HepG2 (cell line): ENCODE data around the gene VEGFB. TPM values are rescaled to one million over a fixed set of nuclear protein-coding genes. Genes with fewer than 3 reads are reported as not detected.

Source experiments
- ATAC-seq: fragments of 200-7000 bp; cut with Tn5 transposase; 3 replicates; pipeline ENCODE4 v1.9.1; 2020; ENCODE audit warnings: mild to moderate bottlenecking, moderate library complexity
- BruUV-seq: library from RNA; stranded (reverse); fragments of 400-500 nt; replicated peaks from 2 replicates; lab custom pipeline; 2021; lab: Mats Ljungman, UMichigan
- CTCF ChIA-PET: fragments of 300-600 bp; formaldehyde crosslinking; extraction: SDS; loops from one replicate; lab custom pipeline; 2021; ENCODE audit warnings: low total read pairs, inconsistent platforms, low intra/inter-chr PET ratio; lab: Yijun Ruan, JAX
- POLR2A ChIA-PET: fragments of 350-600 bp; sonication (Branson Sonifier 250); formaldehyde crosslinking; loops from one replicate; lab custom pipeline; 2020; ENCODE audit warnings: antibody characterized with exemption, inconsistent platforms; lab: Yijun Ruan, JAX
- DNase-seq: peaks from one replicate; pipeline ENCODE4 v3.0.0-alpha.2; 2015; ENCODE audit warnings: low spot score
- FAIRE-seq: peaks from 3 replicates; lab custom pipeline; 2011; peaks lifted over from hg19 to GRCh38; lab: Jason Lieb, UNC
- H2AFZ ChIP-seq: one replicate; pipeline ENCODE4 v1.6.1; 2011; ENCODE audit warnings: low read length, inconsistent platforms
- H3K27ac ChIP-seq: fragments of 300-600 bp; 3 replicates; pipeline ENCODE4 v1.8.0; 2011; ENCODE audit warnings: mixed run types, mild to moderate bottlenecking, mixed read lengths, low read length, inconsistent platforms; ENCODE audit not compliant: insufficient read depth; ENCODE audit errors: extremely low read length
- H3K27me3 ChIP-seq, 2 experiments: fragments of 200-600 bp in 1 of 2; 2 replicates in 1 of 2; 3 replicates in 1 of 2; pipeline versions ENCODE4 v1.6.0 to v1.8.0; 2011; ENCODE audit warnings: low read length in 2 of 2, mild to moderate bottlenecking in 2 of 2, moderate library complexity in 2 of 2, inconsistent platforms in 1 of 2; ENCODE audit not compliant: insufficient read depth in 2 of 2, control insufficient read depth in 1 of 2
- H3K36me3 ChIP-seq, 2 experiments: fragments of 200-600 bp in 1 of 2; replicated peaks in 1 of 2; 2 replicates in 1 of 2; 3 replicates in 1 of 2; pipeline versions ENCODE4 v1.5.1 to v1.8.0; 2011; ENCODE audit warnings: low read length in 2 of 2, inconsistent platforms in 1 of 2; ENCODE audit not compliant: insufficient read depth in 2 of 2, control insufficient read depth in 1 of 2
- H3K4me1 ChIP-seq: 2 replicates; pipeline ENCODE4 v1.5.1; 2012; ENCODE audit warnings: low read length, inconsistent platforms; ENCODE audit not compliant: insufficient read depth
- H3K4me2 ChIP-seq: 2 replicates; pipeline ENCODE4 v1.6.0; 2011; ENCODE audit warnings: low read depth, low read length, inconsistent platforms
- H3K4me3 ChIP-seq, 3 experiments: fragments of 200-600 bp in 1 of 3; sonication (generic), shearing (Covaris generic) in 1 of 3; replicated peaks in 1 of 3; 2 replicates each; pipeline ENCODE4 v1.5.1; 2011 to 2016; ENCODE audit warnings: low read length in 3 of 3, inconsistent platforms in 2 of 3, low read depth in 2 of 3, mild to moderate bottlenecking in 2 of 3, control low read depth in 1 of 3, mixed read lengths in 1 of 3; ENCODE audit not compliant: insufficient read depth in 1 of 3
- H3K79me2 ChIP-seq: one replicate; pipeline ENCODE4 v1.6.1; 2011; ENCODE audit warnings: low read length, inconsistent platforms; ENCODE audit not compliant: insufficient read depth
- H3K9ac ChIP-seq: 2 replicates; pipeline ENCODE4 v1.6.0; 2011; ENCODE audit warnings: mild to moderate bottlenecking, low read depth, low read length, inconsistent platforms; ENCODE audit not compliant: insufficient read depth
- H3K9me3 ChIP-seq: 2 replicates; pipeline ENCODE4 v1.5.1; 2012; ENCODE audit warnings: mild to moderate bottlenecking, low read length
- H4K20me1 ChIP-seq: 2 replicates; pipeline ENCODE4 v1.6.0; 2011; ENCODE audit warnings: inconsistent platforms, mild to moderate bottlenecking, low read length, moderate library complexity; ENCODE audit not compliant: insufficient read depth
- TGIF2 ChIP-seq: IDR thresholded peaks from 2 replicates; pipeline ENCODE4 v1.6.1; 2016; ENCODE audit warnings: control low read depth, missing compliant biosample characterization
- ZBTB38 ChIP-seq: sonication (generic); formaldehyde crosslinking; IDR thresholded peaks from 2 replicates; pipeline ENCODE4 v1.5.1; 2020; ENCODE audit warnings: mild to moderate bottlenecking, missing genetic modification reagents
- ZFP36L1 ChIP-seq: sonication (generic); formaldehyde crosslinking; IDR thresholded peaks from 2 replicates; pipeline ENCODE4 v1.8.0; 2022; ENCODE audit warnings: mild to moderate bottlenecking, missing genetic modification reagents, moderate library complexity
- ZNF274 ChIP-seq: sonication (generic); formaldehyde crosslinking; IDR thresholded peaks from 2 replicates; pipeline ENCODE4 v1.5.1; 2020; ENCODE audit warnings: mild to moderate bottlenecking, missing genetic modification reagents
- ZNF629 ChIP-seq: sonication (generic); formaldehyde crosslinking; conservative IDR thresholded peaks from 2 replicates; pipeline ENCODE4 v1.5.0; 2020; ENCODE audit warnings: missing genetic modification reagents
- ZNF687 ChIP-seq: sonication (generic); formaldehyde crosslinking; IDR thresholded peaks from 2 replicates; pipeline ENCODE4 v1.5.1; 2020; ENCODE audit warnings: mild to moderate bottlenecking, missing genetic modification reagents, moderate library complexity
- ZNF713 ChIP-seq: sonication (generic); formaldehyde crosslinking; IDR thresholded peaks from 2 replicates; pipeline ENCODE4 v1.4.0; 2020; ENCODE audit warnings: mild to moderate bottlenecking, missing genetic modification reagents
- ZNF883 ChIP-seq: sonication (generic); formaldehyde crosslinking; IDR thresholded peaks from 2 replicates; pipeline ENCODE4 v1.5.1; 2020; ENCODE audit warnings: mild to moderate bottlenecking, missing genetic modification reagents; ENCODE audit errors: not compliant biosample characterization
- WGBS: methylation state at CpG from one replicate; pipeline ENCODE4 v1.1.6; 2017; ENCODE audit warnings: low lambda C conversion rate; 5-methylcytosine and 5-hydroxymethylcytosine counted together
- in situ Hi-C: cut with HindIII; loops from 2 replicates; pipeline ENCODE4 v1.10.0; 2017; ENCODE audit warnings: low pct_unique_long_range_greater_than_20kb; ENCODE audit not compliant: extremely low pct_ligation_motif_present
- intact Hi-C: fragments of 100-400 bp; cut with micrococcal nuclease; formaldehyde crosslinking; loops from one replicate; pipeline ENCODE4 v1.10.0; 2022; ENCODE audit not compliant: unreplicated experiment
- polyA plus RNA-seq, 8 experiments: library from polyadenylated mRNA; depleted of rRNA in 3 of 8; stranded (reverse) in 7 of 8; unstranded in 1 of 8; fragments of >200 nt; fragmentation: Illumina TruSeq in 4 of 8; extraction: Trizol in 4 of 8; gene quantifications; 2 replicates each; pipeline versions ENCODE4 v1.2.1 to v1.2.3, GENCODE V29; 2011 to 2016; ENCODE audit warnings: low read depth in 4 of 8, missing spikeins in 1 of 8, mixed read lengths in 1 of 8; ENCODE audit not compliant: insufficient read depth in 1 of 8
- total RNA-seq, 5 experiments: library from RNA; depleted of rRNA; stranded (reverse); fragments of >200 nt; fragmentation: Illumina TruSeq; extraction: Trizol; gene quantifications; 2 replicates each; pipeline ENCODE4 v1.2.3, GENCODE V29; 2016; ENCODE audit warnings: low read depth in 1 of 5

Gene VEGFB
- total and polyA plus RNA-seq, 2 of the 13 experiments (the other 11 are each of a cell fraction or from before 2014, with no cell fraction given): 9.0 to 11.3 TPM

GRCh38 chr11:64231546-64231945 is 2.8 kb upstream of the VEGFB start:
- peak overlapping the region; percentile 63 for H3K4me2 ChIP-seq
- no peak overlapping the region for H2AFZ ChIP-seq
- no peaks in the 10 kb centered on the region for H4K20me1 ChIP-seq
- in situ Hi-C loops: no loop called here
- POLR2A ChIA-PET: interaction anchor here (0.6 to 2.6 kb wide), 3 partner anchors 10 to 254 kb away, joined by 3 to 8 read pairs (median 4); partner anchors contain the start of gene FKBP2
- FAIRE-seq: no peak
- intact Hi-C loops: no loop called here
- TF ChIP-seq ZNF883: no peak
- TF ChIP-seq ZNF274: 0 out of 2 replicates have a peak, but pooled peaks have one; percentile 28
- peak overlapping the region; percentile 43; the same call in 1 of the 2 replicates for H3K9ac ChIP-seq
- CTCF ChIA-PET: no interaction called here
- no peak for DNase-seq
- peak overlapping the region in 1 of 3 experiments; percentile 50; a peak in 1 of 6 replicates for H3K4me3 ChIP-seq
- no peaks in the 10 kb centered on the region for H3K9me3 ChIP-seq
- no peaks in the 10 kb centered on the region for H3K36me3 ChIP-seq
- peaks cover 3% of the 10 kb centered on the region for H3K79me2 ChIP-seq
- H3K27ac ChIP-seq: no peak overlapping the region
- ATAC-seq: no peak
- peaks cover 70% of the 10 kb centered on the region for H3K4me1 ChIP-seq
- no peaks in the 10 kb centered on the region for H3K27me3 ChIP-seq
- BruUV-seq: no TSS peak
- 96% methylated on average over 7 of the region's 7 CpGs for WGBS

DNA sequence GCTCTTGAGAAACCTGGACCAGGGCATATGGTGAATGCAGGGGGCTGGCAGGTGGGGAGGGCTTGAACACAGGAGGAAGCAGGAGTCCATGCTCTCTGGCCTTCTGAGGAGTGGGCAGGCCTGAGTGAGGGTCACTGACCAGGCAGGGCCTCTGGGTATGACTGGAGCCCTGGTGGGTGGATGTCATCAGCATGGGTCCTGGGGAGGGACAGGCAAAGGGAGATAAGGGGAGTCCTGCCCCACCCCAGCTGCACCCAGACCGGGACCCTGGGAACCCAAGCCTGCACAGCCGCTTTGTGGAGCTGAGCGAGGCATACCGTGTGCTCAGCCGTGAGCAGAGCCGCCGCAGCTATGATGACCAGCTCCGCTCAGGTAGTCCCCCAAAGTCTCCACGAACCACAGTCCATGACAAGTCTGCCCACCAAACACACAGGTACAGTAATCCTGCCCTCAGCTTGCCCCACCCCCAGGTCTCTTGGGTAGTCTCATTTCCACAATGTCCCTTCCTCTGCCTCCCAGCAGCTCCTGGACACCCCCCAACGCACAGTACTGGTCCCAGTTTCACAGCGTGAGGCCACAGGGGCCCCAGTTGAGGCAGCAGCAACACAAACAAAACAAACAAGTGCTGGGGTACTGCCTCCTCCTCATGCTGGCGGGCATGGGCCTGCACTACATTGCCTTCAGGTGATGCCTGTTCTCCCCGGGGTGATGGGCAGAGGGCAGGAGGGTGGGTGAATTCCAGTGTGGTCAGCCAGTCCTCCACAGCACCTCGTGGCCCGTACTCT is 2.0 kb upstream of the VEGFB start:
- ATAC-seq (no peak), DNase-seq (no peak), FAIRE-seq (no peak)
- peaks cover 67% of the 10 kb centered on the region for H3K4me1 ChIP-seq
- 79% methylated on average over 5 of the region's 15 CpGs for WGBS
- no peaks in the 10 kb centered on the region for H3K27me3 ChIP-seq
- intact Hi-C loops (no loop called here), in situ Hi-C loops (no loop called here)
- H3K36me3 ChIP-seq: no peaks in the 10 kb centered on the region
- POLR2A ChIA-PET: interaction anchor here (0.6 to 2.6 kb wide), 2 partner anchors 9 to 255 kb away, joined by 3 to 8 read pairs (median 3); partner anchors contain the start of gene FKBP2
- 0 out of 2 replicates have a peak overlapping the region, but pooled peaks have one; percentile 3 for H3K9ac ChIP-seq
- no peak overlapping the region for H3K27ac ChIP-seq
- no peak overlapping the region for H2AFZ ChIP-seq
- H3K9me3 ChIP-seq: no peaks in the 10 kb centered on the region
- H4K20me1 ChIP-seq: no peaks in the 10 kb centered on the region
- H3K4me3 ChIP-seq: peak overlapping the region in 1 of 3 experiments; percentile 50; a peak in 1 of 6 replicates
- no peak for TF ChIP-seq ZNF713 (CRISPR knock-in tag)
- TF ChIP-seq ZBTB38 (CRISPR knock-in tag): 0 out of 2 replicates have a peak, but pooled peaks have one; percentile 15
- TF ChIP-seq TGIF2 (CRISPR knock-in tag): no peak
- TF ChIP-seq ZFP36L1 (CRISPR knock-in tag): no peak
- peak; percentile 37 for TF ChIP-seq ZNF687 (CRISPR knock-in tag)
- TF ChIP-seq ZNF629: no peak
- H3K79me2 ChIP-seq: peaks cover 3% of the 10 kb centered on the region
- no TSS peak for BruUV-seq
- CTCF ChIA-PET: no interaction called here
- H3K4me2 ChIP-seq: peak overlapping the region; percentile 70; the same call in 1 of the 2 replicates
